Lower leg skin (tissue), 4 donors: Measurements from ENCODE around the gene CD99L2. TPM values are rescaled to one million over a fixed set of nuclear protein-coding genes. Genes with fewer than 3 reads are reported as not detected.
"Not testable (repeated sequence)": the region's sequence is repeated elsewhere in the genome, so short reads cannot be mapped to it uniquely, and the experiment has no call there.

ENCODE experiments used
- DNase-seq, 2 donors: peaks; one replicate each; pipeline ENCODE4 v3.0.0-alpha.2; 2019; ENCODE audit warnings: low spot score in 2 of 2
- H3K4me3 ChIP-seq: fragments of 200-600 bp; sonication (generic); 2 replicates; pipeline ENCODE4 v1.5.1; 2017; ENCODE audit warnings: mild to moderate bottlenecking, low read depth; ENCODE audit not compliant: poor library complexity, severe bottlenecking
- POLR2A ChIP-seq, 2 donors: fragments of 450-650 bp; IDR thresholded peaks; one replicate each; pipeline ENCODE4 v1.6.1; 2016 to 2017; ENCODE audit warnings: antibody characterized with exemption in 2 of 2, mild to moderate bottlenecking in 1 of 2, moderate library complexity in 1 of 2
- WGBS, 2 donors: methylation state at CpG; one replicate each; pipeline ENCODE4 v1.1.5; 2018; 5-methylcytosine and 5-hydroxymethylcytosine counted together
- intact Hi-C: fragments of 100-400 bp; cut with DNase I; formaldehyde crosslinking; loops from one replicate; pipeline ENCODE4 v1.15.0; 2023; ENCODE audit warnings: low total_unique reads
- total RNA-seq, 4 donors: library from RNA; depleted of rRNA; stranded (reverse); fragments of >200 nt; gene quantifications; one replicate each; pipeline ENCODE4 v1.1.0, GENCODE V29; 2016
- TF ChIP-seq, protein P1 (sequence below), 3 donors: fragments of 450-650 bp; IDR thresholded peaks; one replicate each; pipeline ENCODE4 v1.5.1; 2016; ENCODE audit warnings: antibody characterized with exemption in 3 of 3, mild to moderate bottlenecking in 3 of 3, moderate library complexity in 2 of 3

Gene CD99L2
- total RNA-seq, 4 donors from 2014 or later = 7.5 to 26.8 (median 17.3) TPM

DNA sequence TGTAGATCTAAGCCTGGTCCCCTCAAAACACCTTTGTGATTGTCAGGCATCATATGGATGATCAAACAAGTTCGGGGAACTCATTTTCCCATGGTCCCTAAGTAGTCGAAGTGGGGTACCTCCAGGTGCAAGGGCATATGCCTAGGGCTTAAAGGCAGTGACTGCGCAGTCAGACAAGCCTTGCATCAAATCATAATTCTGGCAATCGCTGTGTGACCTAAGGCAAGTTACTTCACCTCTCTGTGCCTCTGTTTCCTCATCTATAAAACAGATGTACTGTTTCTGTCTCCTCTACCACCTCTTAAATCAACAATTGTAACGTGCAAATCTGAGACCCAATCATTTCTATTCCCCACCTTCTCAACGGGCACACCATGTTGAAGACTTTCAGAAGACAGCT is 1.8 kb downstream of the CD99L2 start:
- 90 to 94% methylated on average over 6 of the region's 6 CpGs for WGBS, 2 donors
- no peak for DNase-seq
- TF ChIP-seq, protein P1, sequence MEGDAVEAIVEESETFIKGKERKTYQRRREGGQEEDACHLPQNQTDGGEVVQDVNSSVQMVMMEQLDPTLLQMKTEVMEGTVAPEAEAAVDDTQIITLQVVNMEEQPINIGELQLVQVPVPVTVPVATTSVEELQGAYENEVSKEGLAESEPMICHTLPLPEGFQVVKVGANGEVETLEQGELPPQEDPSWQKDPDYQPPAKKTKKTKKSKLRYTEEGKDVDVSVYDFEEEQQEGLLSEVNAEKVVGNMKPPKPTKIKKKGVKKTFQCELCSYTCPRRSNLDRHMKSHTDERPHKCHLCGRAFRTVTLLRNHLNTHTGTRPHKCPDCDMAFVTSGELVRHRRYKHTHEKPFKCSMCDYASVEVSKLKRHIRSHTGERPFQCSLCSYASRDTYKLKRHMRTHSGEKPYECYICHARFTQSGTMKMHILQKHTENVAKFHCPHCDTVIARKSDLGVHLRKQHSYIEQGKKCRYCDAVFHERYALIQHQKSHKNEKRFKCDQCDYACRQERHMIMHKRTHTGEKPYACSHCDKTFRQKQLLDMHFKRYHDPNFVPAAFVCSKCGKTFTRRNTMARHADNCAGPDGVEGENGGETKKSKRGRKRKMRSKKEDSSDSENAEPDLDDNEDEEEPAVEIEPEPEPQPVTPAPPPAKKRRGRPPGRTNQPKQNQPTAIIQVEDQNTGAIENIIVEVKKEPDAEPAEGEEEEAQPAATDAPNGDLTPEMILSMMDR (IDR thresholded peaks at IDR 0.05) = no peak
- TF ChIP-seq POLR2A (IDR thresholded peaks at IDR 0.05) = no peak
- intact Hi-C loops = no loop called here
- no peak overlapping the region for H3K4me3 ChIP-seq

DNA sequence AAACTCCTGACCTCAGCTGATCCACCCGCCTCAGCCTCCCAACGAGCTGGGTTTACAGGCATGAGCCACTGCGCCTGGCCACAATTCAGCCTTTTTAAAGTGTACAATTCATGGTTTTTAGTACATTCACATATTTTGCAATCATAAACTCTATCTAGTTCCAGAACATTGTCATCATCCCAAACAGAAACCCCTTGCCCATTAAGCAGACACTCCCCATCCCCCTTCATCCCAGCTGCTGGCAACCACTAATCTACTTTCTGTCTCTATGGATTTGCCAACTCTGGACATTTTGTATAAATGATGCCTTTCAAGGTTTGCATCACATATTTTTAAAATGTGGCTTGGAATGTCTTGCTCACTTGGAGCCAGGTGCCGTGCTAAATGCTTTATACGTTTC is 4.5 kb downstream of the CD99L2 start:
- no peak overlapping the region for H3K4me3 ChIP-seq
- no peak for DNase-seq
- no peak for TF ChIP-seq POLR2A (IDR thresholded peaks at IDR 0.05)
- TF ChIP-seq, protein P1 (IDR thresholded peaks at IDR 0.05) = no peak
- intact Hi-C loops = no loop called here
- WGBS, 2 donors = 90 to 94% methylated on average over 5 of the region's 5 CpGs

DNA sequence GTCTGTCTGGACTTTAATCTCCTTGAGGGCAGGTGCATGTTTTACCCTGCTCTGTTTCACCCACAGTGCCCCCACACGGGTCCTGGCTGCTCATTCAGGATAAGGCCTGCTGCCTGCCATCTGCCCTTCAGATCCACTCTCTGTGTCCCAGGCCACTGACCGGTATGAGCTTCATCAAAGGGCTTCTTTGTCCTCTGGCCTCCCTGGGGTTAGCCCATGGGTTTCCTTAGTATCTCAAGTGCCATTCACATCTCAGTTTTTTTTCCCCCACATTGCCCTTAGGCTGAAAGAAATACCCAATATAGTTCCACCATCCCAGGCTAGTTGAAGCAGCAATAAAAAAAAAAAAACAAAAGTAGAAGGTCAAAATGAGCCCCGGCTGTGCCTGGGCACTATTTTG is 9.3 kb downstream of the CD99L2 start:
- 79 to 80% methylated on average over 3 of the region's 3 CpGs for WGBS, 2 donors
- DNase-seq = peak in 1 of 2 donors; percentile 50
- no peak overlapping the region for H3K4me3 ChIP-seq
- TF ChIP-seq, protein P1 (IDR thresholded peaks at IDR 0.05) = no peak
- TF ChIP-seq POLR2A (IDR thresholded peaks at IDR 0.05) = no peak
- intact Hi-C loops = no loop called here

DNA sequence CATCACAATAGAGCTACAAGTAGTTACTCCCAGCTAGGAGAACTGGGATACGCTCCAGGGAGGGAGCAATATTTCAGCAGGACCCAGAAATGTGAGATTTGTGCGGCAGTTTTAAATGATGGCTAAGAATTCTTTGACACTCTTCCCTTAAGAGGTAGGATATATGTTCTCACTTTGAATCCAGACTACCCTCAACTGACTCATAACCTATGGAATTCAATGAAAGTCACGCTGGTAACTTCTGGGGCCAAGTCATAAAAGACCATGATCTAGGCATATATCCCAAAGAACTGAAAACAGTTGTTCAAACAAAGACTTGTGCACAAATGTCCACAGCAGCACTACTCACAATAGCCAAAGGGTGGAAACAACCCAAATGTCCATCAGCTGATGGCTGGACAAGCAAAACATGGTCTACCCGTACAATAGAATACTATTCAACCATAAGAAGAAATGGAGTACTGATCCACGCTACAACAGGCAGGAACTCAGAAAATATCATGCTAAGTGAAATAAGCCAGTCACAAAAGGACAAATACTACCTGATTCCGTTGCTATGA is 10.5 kb downstream of the CD99L2 start:
- intact Hi-C loops = no loop called here
- no peak overlapping the region for H3K4me3 ChIP-seq
- 82 to 96% methylated on average over 6 of the region's 6 CpGs for WGBS, 2 donors
- DNase-seq = peak in 1 of 2 donors; percentile 25
- TF ChIP-seq, protein P1 (IDR thresholded peaks at IDR 0.05) = no peak
- no peak for TF ChIP-seq POLR2A (IDR thresholded peaks at IDR 0.05)

DNA sequence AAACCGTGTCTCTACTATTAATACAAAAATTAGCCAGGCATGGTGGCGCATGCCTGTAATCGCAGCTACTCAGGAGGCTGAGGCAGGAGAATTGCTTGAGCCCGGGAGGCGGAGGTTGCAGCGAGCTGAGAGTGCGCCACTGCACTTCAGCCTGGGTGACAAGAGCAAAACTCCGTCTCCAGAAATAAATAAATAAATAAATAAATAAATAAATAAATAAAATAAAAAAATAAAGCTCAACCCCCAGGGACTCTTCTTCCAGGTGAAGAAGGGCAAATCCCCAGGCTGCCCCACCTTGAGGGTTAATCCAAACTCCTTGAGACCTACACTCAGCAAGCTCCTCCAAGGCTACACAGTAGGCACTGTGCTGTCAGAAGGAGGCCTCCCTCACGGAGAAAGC is 11.2 kb downstream of the CD99L2 start:
- WGBS, 2 donors = 88 to 92% methylated on average over 9 of the region's 9 CpGs
- peak in 1 of 2 donors; percentile 18 for DNase-seq
- H3K4me3 ChIP-seq, intact Hi-C loops: not testable (repeated sequence)

DNA sequence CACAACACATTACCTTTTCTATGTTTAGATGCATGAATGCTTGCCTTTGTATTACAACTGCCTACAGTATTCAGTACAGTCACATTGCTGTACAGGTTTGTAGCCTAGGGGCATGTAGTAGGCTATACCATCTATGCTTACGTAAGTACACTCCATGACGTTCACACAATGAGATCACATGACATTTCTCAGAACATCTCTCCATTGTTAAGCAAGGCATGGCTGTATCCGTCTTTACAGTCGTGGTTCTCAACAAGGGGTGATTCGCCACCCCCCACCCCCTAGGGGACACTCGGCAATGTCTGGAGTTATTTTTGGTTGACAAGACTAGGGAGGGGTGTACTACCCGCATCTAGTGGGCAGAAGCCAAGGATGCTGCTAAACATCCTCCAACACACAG is 12.1 kb downstream of the CD99L2 start:
- TF ChIP-seq, protein P1 (IDR thresholded peaks at IDR 0.05) = no peak
- TF ChIP-seq POLR2A (IDR thresholded peaks at IDR 0.05) = no peak
- H3K4me3 ChIP-seq = no peak overlapping the region
- no peak for DNase-seq
- intact Hi-C loops = no loop called here
- 84 to 85% methylated on average over 4 to 7 of the region's 7 CpGs for WGBS, 2 donors
